K562 (cell line): Measurements from ENCODE around the gene NR3C1. TPM values are rescaled to one million over a fixed set of nuclear protein-coding genes. Genes with fewer than 3 reads are reported as not detected.

Source experiments
- ARNT ChIP-seq, 2 experiments: fragments of 450-650 bp; IDR thresholded peaks; 2 replicates each; pipeline ENCODE4 v1.6.1; 2016; ENCODE audit warnings: mild to moderate bottlenecking in 1 of 2
- CBX2 ChIP-seq: fragments of 200-600 bp; sonication (generic); IDR thresholded peaks from one replicate; pipeline ENCODE4 v1.6.1; 2012; ENCODE audit warnings: mild to moderate bottlenecking, low read length, inconsistent platforms; ENCODE audit not compliant: insufficient read depth, poor library complexity, severe bottlenecking
- CHD7 ChIP-seq: fragments of 200-600 bp; sonication (generic); IDR thresholded peaks from one replicate; pipeline ENCODE4 v1.6.1; 2012; ENCODE audit warnings: mild to moderate bottlenecking, low read depth, low read length, inconsistent platforms
- EP300 ChIP-seq: IDR thresholded peaks from 2 replicates; pipeline ENCODE4 v1.6.1; 2012; ENCODE audit warnings: low read length, improper control_type of control experiment
- HMGN3 ChIP-seq: IDR thresholded peaks from 2 replicates; pipeline ENCODE4 v1.6.1; 2011; ENCODE audit warnings: borderline replicate concordance, low read depth, mild to moderate bottlenecking, mixed read lengths, low read length; ENCODE audit not compliant: insufficient read length; ENCODE audit errors: extremely low read depth
- ZKSCAN1 ChIP-seq: fragments of 150-350 bp; IDR thresholded peaks from 2 replicates; pipeline ENCODE4 v1.6.1; 2016; ENCODE audit warnings: low read depth, low read length
- polyA plus RNA-seq, 8 experiments: library from polyadenylated mRNA; depleted of rRNA in 4 of 8; stranded (reverse) in 5 of 8; unstranded in 3 of 8; fragments of >200 nt; fragmentation: Nextera tagmentation in 2 of 8; fragmentation: Illumina TruSeq in 1 of 8; extraction: Ambion mirVana in 2 of 8; extraction: Trizol in 1 of 8; gene quantifications; 2 replicates each; pipeline versions ENCODE4 v1.2.1 to v1.2.3, GENCODE V29; 2011 to 2014; ENCODE audit warnings: inconsistent platforms in 1 of 8, missing spikeins in 1 of 8
- total RNA-seq, 7 experiments: library from RNA; depleted of rRNA in 6 of 7; stranded (reverse); fragments of >200 nt in 6 of 7; fragmentation: Illumina TruSeq in 2 of 7; extraction: Trizol in 2 of 7; gene quantifications; 2 replicates each; pipeline versions ENCODE4 v1.2.1 to v1.2.3, GENCODE V29; 2011 to 2021; ENCODE audit warnings: low replicate concordance in 1 of 7
- TF ChIP-seq, protein P1 (sequence below): fragments of 250-450 bp; sonication (Bioruptor Pico); IDR thresholded peaks from 2 replicates; pipeline ENCODE4 v1.5.0; 2020; ENCODE audit warnings: mild to moderate bottlenecking
- TF ChIP-seq, protein P2 (sequence below), 2 experiments: fragments of 450-650 bp; conservative IDR thresholded peaks; 2 replicates each; pipeline ENCODE4 v1.6.1; 2017; ENCODE audit warnings: mild to moderate bottlenecking in 2 of 2, moderate library complexity in 2 of 2
- TF ChIP-seq, protein P3 (sequence below): fragments of 250-450 bp; sonication (Bioruptor Pico); IDR thresholded peaks from 2 replicates; pipeline ENCODE4 v1.5.1; 2021; ENCODE audit warnings: mild to moderate bottlenecking

Gene NR3C1
- total and polyA plus RNA-seq, 9 of the 15 experiments (the other 6 are each of a cell fraction or from before 2014, with no cell fraction given), result 8.2 to 36.0 (median 15.0) TPM

GRCh38 chr5:143262393-143263174 is 140.9 kb downstream of the NR3C1 start (continued):
- TF ChIP-seq, protein P1, sequence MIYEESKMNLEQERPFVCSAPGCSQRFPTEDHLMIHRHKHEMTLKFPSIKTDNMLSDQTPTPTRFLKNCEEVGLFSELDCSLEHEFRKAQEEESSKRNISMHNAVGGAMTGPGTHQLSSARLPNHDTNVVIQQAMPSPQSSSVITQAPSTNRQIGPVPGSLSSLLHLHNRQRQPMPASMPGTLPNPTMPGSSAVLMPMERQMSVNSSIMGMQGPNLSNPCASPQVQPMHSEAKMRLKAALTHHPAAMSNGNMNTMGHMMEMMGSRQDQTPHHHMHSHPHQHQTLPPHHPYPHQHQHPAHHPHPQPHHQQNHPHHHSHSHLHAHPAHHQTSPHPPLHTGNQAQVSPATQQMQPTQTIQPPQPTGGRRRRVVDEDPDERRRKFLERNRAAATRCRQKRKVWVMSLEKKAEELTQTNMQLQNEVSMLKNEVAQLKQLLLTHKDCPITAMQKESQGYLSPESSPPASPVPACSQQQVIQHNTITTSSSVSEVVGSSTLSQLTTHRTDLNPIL (CRISPR knock-in tag), result no peak
- TF ChIP-seq, protein P2, sequence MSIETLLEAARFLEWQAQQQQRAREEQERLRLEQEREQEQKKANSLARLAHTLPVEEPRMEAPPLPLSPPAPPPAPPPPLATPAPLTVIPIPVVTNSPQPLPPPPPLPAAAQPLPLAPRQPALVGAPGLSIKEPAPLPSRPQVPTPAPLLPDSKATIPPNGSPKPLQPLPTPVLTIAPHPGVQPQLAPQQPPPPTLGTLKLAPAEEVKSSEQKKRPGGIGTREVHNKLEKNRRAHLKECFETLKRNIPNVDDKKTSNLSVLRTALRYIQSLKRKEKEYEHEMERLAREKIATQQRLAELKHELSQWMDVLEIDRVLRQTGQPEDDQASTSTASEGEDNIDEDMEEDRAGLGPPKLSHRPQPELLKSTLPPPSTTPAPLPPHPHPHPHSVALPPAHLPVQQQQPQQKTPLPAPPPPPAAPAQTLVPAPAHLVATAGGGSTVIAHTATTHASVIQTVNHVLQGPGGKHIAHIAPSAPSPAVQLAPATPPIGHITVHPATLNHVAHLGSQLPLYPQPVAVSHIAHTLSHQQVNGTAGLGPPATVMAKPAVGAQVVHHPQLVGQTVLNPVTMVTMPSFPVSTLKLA (conservative IDR thresholded peaks at IDR 0.05), result no peak
- TF ChIP-seq HMGN3 (no peak), CHD7 (no peak), ZKSCAN1 (no peak), CBX2 (no peak), EP300 (peak; percentile 45; the same call in 1 of the 2 replicates), ARNT (IDR thresholded peaks at IDR 0.05) (no peak)
- TF ChIP-seq, protein P3, sequence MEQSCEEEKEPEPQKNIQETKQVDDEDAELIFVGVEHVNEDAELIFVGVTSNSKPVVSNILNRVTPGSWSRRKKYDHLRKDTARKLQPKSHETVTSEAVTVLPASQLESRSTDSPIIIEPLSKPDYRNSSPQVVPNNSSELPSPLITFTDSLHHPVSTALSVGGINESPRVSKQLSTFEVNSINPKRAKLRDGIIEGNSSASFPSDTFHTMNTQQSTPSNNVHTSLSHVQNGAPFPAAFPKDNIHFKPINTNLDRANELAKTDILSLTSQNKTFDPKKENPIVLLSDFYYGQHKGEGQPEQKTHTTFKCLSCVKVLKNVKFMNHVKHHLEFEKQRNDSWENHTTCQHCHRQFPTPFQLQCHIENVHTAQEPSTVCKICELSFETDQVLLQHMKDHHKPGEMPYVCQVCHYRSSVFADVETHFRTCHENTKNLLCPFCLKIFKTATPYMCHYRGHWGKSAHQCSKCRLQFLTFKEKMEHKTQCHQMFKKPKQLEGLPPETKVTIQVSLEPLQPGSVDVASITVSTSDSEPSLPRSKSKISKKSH, result no peak
